ENCODE measurements around the gene CDH24. TPM values are rescaled to one million over a fixed set of nuclear protein-coding genes. Genes with fewer than 3 reads are reported as not detected.

The CDH24 gene
- total RNA-seq, 4 donors from 2014 or later, result 3.0 to 4.9 (median 3.9) TPM

Other genes starting within 250 kb of the CDH24 start
- gene SLC7A7, start 242.1 kb downstream of the CDH24 start, total RNA-seq, result 10 to 100 TPM in 1 of 4 donors, 1 to 10 TPM in 3; 1.1 to 12.8 (median 6.5) TPM
- gene MRPL52, start 227.6 kb downstream of the CDH24 start, total RNA-seq, result 100 to 1,000 TPM in 1 of 4 donors, 10 to 100 TPM in 3; 24.8 to 230 (median 41.4) TPM
- 100 to 1,000 TPM; 135 to 190 (median 151) TPM for gene MMP14, start 220.9 kb downstream of the CDH24 start, total RNA-seq
- 100 to 1,000 TPM; 148 to 209 (median 167) TPM for gene LRP10, start 185.8 kb downstream of the CDH24 start, total RNA-seq
- gene REM2, start 174.3 kb downstream of the CDH24 start, total RNA-seq, result 1 to 10 TPM in 2 of 4 donors, under 1 TPM in 2; 0.52 to 2.5 (median 1.5) TPM
- gene RBM23, start 138.4 kb downstream of the CDH24 start, total RNA-seq, result 100 to 1,000 TPM in 2 of 4 donors, 10 to 100 TPM in 2; 71.2 to 202 (median 105) TPM
- 10 to 100 TPM; 42.9 to 53.2 (median 48.3) TPM for gene PRMT5, start 128.1 kb downstream of the CDH24 start, total RNA-seq
- gene HAUS4, start 100.4 kb downstream of the CDH24 start, total RNA-seq, result 10 to 100 TPM; 52.3 to 74.4 (median 61.9) TPM
- gene AJUBA, start 75.0 kb downstream of the CDH24 start, total RNA-seq, result 10 to 100 TPM; 66.2 to 98.4 (median 74.8) TPM
- 10 to 100 TPM; 16.9 to 29.6 (median 23.2) TPM for gene C14orf93, start 47.4 kb downstream of the CDH24 start, total RNA-seq
- gene PSMB5, start 22.6 kb downstream of the CDH24 start, total RNA-seq, result 100 to 1,000 TPM in 2 of 4 donors, 10 to 100 TPM in 2; 70.6 to 148 (median 116) TPM
- gene PSMB11, start 15.3 kb downstream of the CDH24 start, total RNA-seq, result not detected
- 10 to 100 TPM; 52.7 to 97.5 (median 79.8) TPM for gene ACIN1, start 37.6 kb upstream of the CDH24 start, total RNA-seq
- gene C14orf119, start 38.0 kb upstream of the CDH24 start, total RNA-seq, result 10 to 100 TPM; 14.5 to 29.8 (median 19.7) TPM
- gene CIROP, start 47.5 kb upstream of the CDH24 start, total RNA-seq, result not detected
- gene CEBPE, start 61.7 kb upstream of the CDH24 start, total RNA-seq, result not detected
- 10 to 100 TPM; 32.4 to 67.4 (median 42.9) TPM for gene SLC7A8, start 126.1 kb upstream of the CDH24 start, total RNA-seq
- under 1 TPM in 1 of 4 donors, not detected in 3; 0.59 TPM for gene RNF212B, start 180.4 kb upstream of the CDH24 start, total RNA-seq
- 1 to 10 TPM; 5.3 to 9.7 (median 8.5) TPM for gene HOMEZ, start 228.6 kb upstream of the CDH24 start, total RNA-seq
- gene PPP1R3E, start 245.3 kb upstream of the CDH24 start, total RNA-seq, result 10 to 100 TPM in 1 of 4 donors, 1 to 10 TPM in 3; 7.9 to 14.4 (median 8.6) TPM
- 10 to 100 TPM; 41.5 to 72.2 (median 68.3) TPM for gene BCL2L2, start 249.3 kb upstream of the CDH24 start, total RNA-seq

Measured in lower leg skin (tissue), 4 donors.